Hair follicle dermal papilla cell (primary cell): ENCODE data around the gene GABBR1. TPM values are rescaled to one million over a fixed set of nuclear protein-coding genes. Genes with fewer than 3 reads are reported as not detected.

ENCODE experiments used
- small RNA-seq: library from RNA; depleted of rRNA; stranded (forward); fragments of <200 nt; gene quantifications from one replicate; pipeline ENCODE3, GENCODE V24; 2012
- total RNA-seq: library from RNA; depleted of rRNA; stranded (reverse); fragments of >200 nt; gene quantifications from 2 replicates; pipeline ENCODE4 v1.2.3, GENCODE V29; 2012

GABBR1 gene
- 15.5 and 16.6 TPM in 2 replicates for total RNA-seq

DNA sequence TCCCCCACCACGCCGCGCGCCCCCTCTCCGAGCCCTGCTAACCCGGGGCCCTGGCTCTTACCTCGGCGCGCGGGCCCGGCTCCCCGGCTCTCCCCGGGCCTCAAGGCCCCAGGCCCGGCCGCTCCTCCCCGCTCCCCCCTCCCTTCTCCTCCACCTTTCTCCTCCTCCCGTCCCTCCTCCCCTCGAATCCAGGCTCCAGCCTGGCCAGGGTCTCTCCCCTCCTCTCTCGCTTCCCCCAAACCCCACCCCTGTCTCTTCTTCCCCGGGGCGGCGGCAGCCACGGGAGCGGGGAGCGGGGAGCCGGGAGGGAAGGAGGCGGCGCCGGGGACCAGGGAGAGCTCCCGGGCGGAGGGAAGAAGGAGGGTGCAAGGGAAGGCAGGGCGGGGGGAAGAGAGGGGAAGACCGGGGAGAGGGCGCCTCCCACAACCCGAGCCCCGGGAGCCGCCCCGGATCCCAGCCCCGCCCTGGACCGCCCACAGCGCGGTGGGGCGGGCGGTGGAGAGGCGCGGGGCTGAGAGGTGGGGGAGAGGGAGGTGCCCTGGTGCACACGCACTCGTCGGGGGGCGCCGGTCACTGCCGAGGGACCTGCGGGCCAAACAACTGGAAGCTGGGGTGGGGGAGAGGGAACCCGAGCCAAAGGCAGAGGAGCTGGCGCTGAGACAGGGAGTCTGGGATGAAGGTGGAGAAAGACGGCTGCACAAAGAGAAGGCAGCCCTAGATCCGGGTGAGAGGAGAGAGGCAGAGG is at the start of gene GABBR1:
GABBR1 (minus strand) TSS at position 395 of the 745 bp plus-strand sequence. CDS start 798 bp downstream, outside the sequence.

GRCh38 chr6:29680904-29681303 is 47.9 kb upstream of the GABBR1 start, which contains the start of gene ZFP57:
Gene ZFP57, minus strand, starts transcription at chr6:29681152. Its CDS starts 4,149 bp downstream, at chr6:29677003.

GRCh38 chr6:29656798-29657197 is 23.8 kb upstream of the GABBR1 start, which contains the start of gene MOG:
Gene MOG, plus strand, starts transcription at chr6:29657092. Its CDS starts 118 bp downstream, at chr6:29657210.

DNA sequence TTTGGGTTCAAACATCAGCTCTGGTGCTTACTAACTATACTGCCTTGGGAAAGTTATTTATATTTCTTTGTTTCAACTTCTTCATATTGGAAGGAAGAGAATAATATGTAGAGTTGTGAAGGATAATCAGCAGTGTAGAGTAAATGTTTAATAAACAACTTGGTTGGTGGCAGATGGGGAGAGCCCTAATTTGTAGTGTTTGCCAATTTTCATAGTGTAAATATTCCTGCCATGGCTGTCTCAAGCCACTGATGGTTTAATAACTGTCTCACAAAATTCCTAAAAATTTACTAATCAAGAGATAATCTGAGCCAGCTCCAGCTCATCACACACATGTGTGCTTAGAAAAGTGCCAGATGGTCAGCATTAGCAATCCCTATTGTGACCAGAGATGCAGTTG is 48.2 kb downstream of the GABBR1 start, which contains the start of gene OR2H2:
OR2H2 (plus strand) TSS at position 301 of the 400 bp plus-strand sequence. CDS start 2,824 bp downstream, outside the sequence.

GRCh38 chr6:29559524-29560287 is 73.3 kb downstream of the GABBR1 start, which contains the start of gene UBD:
Gene UBD, minus strand, starts transcription at chr6:29559732. Its CDS starts 31 bp downstream, at chr6:29559701.

Small RNA genes within 50 kb of the gene (small RNA-seq; reads per million reads assigned to genes)
- not detected for gene SNORD32B
- gene SUMO2P1, result not detected
- not detected for gene TMEM183AP1

Other genes with a start within 250 kb of the GABBR1 start
- not detected in 2 replicates for gene OR12D2, start 237.6 kb downstream of the GABBR1 start, total RNA-seq
- gene OR12D1, start 218.3 kb downstream of the GABBR1 start, total RNA-seq, result not detected in 2 replicates
- gene OR10C1, start 193.9 kb downstream of the GABBR1 start, total RNA-seq, result not detected in 2 replicates
- gene OR11A1, start 176.1 kb downstream of the GABBR1 start, total RNA-seq, result not detected in 2 replicates
- gene OR2H1, start 176.0 kb downstream of the GABBR1 start, total RNA-seq, result not detected in 2 replicates
- not detected in 2 replicates for gene MAS1L, start 145.2 kb downstream of the GABBR1 start, total RNA-seq
- not detected in 2 replicates for gene UBD, start 73.5 kb downstream of the GABBR1 start, total RNA-seq
- not detected in 2 replicates for gene OR2H2, start 48.1 kb downstream of the GABBR1 start, total RNA-seq
- gene MOG, start 23.9 kb upstream of the GABBR1 start, total RNA-seq, result not detected in 2 replicates
- 0.24 TPM in 1 of 2 replicates, not detected in the other for gene ZFP57, start 48.0 kb upstream of the GABBR1 start, total RNA-seq
- gene HLA-F, start 90.3 kb upstream of the GABBR1 start, total RNA-seq, result 13.7 and 15.9 TPM in 2 replicates
- not detected in 2 replicates for gene HLA-G, start 194.6 kb upstream of the GABBR1 start, total RNA-seq